ELF-1 (cell line): ENCODE results near the gene PLXDC1.

Experiments used
- DNase-seq: peaks from one replicate; pipeline ENCODE4 v3.0.0-alpha.2; 2016; ENCODE audit warnings: low read depth, low spot score

Gene PLXDC1

DNA sequence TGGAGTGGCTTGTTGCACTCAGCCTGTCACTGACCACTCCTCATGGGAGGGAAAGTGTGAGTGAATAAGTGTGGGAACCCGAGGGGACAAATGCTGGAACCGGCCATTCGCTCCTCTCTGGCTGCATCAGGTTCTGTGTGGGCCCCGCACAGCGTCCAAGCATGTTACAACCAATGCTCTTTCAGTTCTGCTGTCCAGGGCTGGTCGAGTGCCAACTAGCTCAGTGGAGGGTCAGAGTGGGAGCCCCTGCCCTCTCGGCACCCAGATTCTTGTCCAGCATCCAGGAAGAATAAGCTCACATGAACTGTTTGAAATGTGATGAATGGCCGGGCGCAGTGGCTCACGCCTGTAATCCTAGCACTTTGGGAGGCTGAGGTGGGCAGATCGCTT, 135.9 kb downstream of the PLXDC1 start:
- DNase-seq: no peak

DNA sequence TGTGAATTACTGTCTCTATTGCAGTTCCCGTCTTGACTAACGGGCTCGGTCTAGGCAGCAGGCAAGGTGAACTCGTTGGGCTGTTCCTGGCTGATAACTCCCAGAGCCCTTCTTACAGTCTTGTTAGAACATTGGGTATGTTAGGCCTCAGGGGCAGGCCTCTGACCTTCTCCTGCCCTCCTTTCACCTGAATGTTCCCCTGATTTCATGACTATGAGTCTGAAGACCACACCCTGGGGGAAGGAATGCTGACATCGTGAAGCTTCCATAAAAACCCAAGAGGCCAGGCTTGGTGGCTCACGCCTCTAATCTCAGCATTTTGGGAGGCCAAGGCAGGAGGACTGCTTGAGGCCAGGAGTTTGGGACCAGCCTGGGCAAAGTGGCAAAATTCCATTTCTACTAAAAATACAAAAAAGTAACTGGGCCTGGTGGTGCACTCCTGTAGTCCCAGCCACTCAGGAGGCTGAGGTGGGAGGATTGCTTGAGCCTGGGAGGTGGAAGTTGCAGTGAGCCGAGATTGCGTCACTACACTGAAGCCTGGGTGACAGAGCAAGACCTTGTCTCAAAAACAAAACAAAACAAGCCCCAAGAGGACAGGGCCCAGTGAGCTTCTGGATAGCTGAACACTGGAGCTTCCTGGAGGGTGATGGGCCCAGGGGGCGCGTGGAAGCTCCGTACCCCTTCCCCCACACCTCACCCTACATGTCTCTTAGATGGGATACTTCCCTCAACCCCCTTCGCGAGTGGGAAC, 136.5 kb downstream of the PLXDC1 start:
- peak; percentile 79 for DNase-seq

DNA sequence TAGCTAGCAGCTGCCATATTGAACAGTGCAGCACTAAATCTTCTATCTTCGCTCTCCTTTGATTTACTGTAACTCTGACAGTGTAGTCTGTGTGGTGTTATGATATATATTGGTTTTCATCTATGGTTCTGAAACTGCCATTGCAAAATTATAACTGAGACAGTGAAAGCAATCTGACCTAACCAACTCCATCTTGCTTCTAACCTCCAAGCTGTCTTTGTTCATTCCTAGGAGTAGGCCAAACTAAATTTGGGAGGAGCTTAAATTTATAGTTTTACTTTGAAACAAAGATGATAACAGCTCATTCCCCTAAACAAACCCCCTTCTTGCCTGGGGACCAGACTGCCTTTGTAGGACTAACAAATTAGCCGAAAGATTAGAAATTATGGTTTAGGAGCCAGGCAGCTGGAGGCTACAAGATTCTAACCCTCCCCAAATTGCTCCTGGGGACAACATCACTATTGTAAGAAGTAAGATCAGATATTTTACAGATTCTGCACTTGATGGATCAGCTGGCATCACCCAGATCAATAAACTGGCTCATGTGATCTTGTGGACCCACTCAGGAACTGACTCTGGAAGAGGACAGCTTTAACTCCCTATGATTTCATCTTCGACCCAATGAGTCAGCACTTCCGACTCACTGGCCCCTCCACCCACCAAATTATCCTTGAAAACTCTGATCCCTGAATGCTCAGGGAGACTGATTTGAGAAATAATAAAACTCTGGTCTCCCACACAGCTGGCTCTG, 137.2 kb downstream of the PLXDC1 start:
- no peak for DNase-seq
